Mucosa of stomach (tissue), 1 donor: ENCODE measurements around the gene MRPL41.
"Not testable (repeated sequence)": the region's sequence is repeated elsewhere in the genome, so short reads cannot be mapped to it uniquely, and the experiment has no call there.

Experiments used
- H3K27me3 ChIP-seq: one replicate; pipeline ENCODE4 v1.7.0; 2013; ENCODE audit warnings: mild to moderate bottlenecking, low read length; ENCODE audit not compliant: control insufficient read depth, insufficient read depth
- H3K36me3 ChIP-seq: one replicate; pipeline ENCODE4 v1.7.0; 2013; ENCODE audit warnings: low read length; ENCODE audit not compliant: control insufficient read depth, insufficient read depth
- H3K4me1 ChIP-seq: one replicate; pipeline ENCODE4 v1.7.0; 2013; ENCODE audit warnings: mild to moderate bottlenecking, low read length; ENCODE audit not compliant: control insufficient read depth, insufficient read depth
- H3K4me3 ChIP-seq: one replicate; pipeline ENCODE4 v1.7.0; 2013; ENCODE audit warnings: low read length
- H3K9ac ChIP-seq: one replicate; pipeline ENCODE4 v1.7.0; 2013; ENCODE audit warnings: mild to moderate bottlenecking, low read length, moderate library complexity
- H3K9me3 ChIP-seq: one replicate; pipeline ENCODE4 v1.7.0; 2013; ENCODE audit warnings: mild to moderate bottlenecking, low read length, moderate library complexity; ENCODE audit not compliant: control insufficient read depth
- donor health status: Pancreatic carcinoma.

Gene MRPL41

DNA sequence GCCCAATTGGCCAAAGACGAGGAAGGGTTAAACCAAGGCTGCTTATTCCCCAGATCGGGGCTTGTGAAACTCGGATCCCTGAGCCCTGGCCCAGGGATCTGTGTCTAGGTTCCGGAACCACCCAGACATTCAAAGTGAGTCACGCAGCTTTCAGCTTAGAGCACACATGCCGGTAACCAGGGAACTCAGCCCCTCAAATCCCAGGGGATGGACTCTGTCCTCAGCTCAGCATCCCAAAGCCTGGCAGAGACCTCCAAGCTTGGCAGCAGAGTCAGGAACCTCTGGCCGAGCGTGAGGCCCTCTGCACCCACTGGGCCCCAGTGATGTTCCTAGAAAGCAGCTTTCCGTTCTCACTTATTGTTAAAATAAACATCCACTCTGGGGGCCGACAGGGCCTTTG is 6.6 kb upstream of the MRPL41 start:
- Histone ChIP-seq H3K36me3 (no peaks in the 10 kb centered on the region), H3K27me3 (no peaks in the 10 kb centered on the region)

DNA sequence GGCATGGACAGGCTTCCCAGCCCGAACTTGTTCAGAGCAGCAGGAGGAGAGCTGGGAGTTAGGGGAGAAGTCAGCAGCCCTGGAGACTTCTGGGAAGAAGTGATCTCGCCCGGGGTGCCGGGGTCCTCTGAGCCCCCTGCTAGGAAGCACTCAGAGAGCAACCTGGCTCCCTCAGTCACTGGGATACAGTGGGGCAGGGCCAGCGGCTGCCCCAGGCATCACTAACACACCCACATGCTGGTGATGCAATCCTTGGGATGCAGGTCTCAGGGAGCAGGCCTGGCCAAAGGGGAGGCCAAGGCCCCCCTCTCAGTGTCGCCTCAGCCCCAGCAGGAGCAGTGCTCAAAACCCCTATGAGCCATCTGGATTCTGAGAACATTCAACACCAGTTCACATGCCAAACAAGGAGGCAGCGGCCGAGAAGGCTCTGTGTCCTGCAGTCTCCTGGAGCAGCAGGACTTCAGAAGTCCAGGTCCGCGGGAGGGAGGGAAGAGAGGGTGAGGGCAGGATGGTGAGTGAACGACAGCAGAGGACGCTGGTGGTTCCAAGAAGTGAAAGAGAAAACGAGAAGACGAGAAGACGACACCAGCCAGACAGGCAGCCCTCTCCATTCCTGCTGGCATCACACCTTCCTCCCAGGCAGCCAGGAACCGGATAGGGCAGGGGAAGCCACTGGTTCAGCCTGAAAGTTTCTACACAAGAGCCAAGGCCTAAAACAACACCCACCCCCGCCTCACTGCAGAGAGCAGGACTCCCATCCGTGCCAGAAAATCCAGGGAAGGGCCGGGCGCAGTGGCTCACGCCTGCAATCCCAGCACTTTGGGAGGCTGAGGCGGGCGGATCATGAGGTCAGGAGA is 3.8 kb upstream of the MRPL41 start:
- Histone ChIP-seq H3K9ac (no peak overlapping the region), H3K36me3 (no peaks in the 10 kb centered on the region), H3K9me3 (no peaks in the 10 kb centered on the region), H3K27me3 (no peaks in the 10 kb centered on the region), H3K4me1 (peaks cover 13% of the 10 kb centered on the region), H3K4me3 (no peak overlapping the region)

More for the DNA sequence above, 6.6 kb upstream of the MRPL41 start:
- Histone ChIP-seq H3K9me3 (no peaks in the 10 kb centered on the region), H3K4me3 (no peak overlapping the region), H3K9ac (no peak overlapping the region), H3K4me1 (peaks cover 4% of the 10 kb centered on the region)

DNA sequence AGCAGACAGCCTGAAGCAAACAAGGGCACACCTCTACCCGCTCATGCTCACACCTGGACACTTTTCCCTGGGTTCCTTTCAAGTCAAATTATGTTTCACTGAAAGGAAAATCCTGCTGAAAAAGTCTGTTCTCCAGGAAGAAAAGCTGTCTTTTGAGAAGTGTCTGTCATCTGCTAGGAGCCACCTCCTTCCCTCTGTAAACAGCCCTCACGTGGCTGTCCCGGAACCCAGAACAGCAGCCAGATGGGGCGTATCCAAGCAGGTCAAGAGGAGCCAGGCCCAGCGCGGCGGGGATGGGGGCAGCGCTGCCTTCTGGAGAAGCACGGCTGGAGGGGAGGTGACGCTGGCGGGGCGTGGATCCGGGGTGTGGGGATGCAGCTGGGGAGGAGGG is 1.5 kb upstream of the MRPL41 start, which contains the start of gene PNPLA7:
Gene PNPLA7 (minus strand): TSS at position 172 of the 391 bp plus-strand sequence. CDS start 205 bp downstream, outside the sequence.
- Histone ChIP-seq H3K4me3 (peak within 1 kb of the TSS; percentile 32), H3K9ac (peak within 1 kb of the TSS; percentile 59), H3K4me1 (peaks cover 13% of the 10 kb centered on the region), H3K9me3 (no peaks in the 10 kb centered on the region), H3K36me3 (no peaks in the 10 kb centered on the region), H3K27me3 (no peaks in the 10 kb centered on the region)

DNA sequence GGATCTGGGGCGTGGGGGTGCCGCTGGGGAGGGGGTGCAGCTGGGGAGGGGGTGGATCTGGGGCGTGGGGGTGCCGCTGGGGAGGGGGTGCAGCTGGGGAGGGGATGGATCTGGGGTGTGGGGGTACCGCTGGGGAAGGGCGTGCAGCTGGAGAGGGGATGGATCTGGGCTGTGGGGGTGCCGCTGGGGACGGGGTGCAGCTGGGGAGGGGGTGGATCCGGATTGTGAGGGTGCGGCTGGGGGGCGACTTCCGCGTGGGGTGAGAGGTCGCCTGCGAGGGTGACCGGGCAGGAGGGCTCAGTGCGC is 768 bp upstream of the MRPL41 start:
- H3K36me3 ChIP-seq, H3K27me3 ChIP-seq, H3K9me3 ChIP-seq, H3K4me3 ChIP-seq: not testable (repeated sequence)
- Histone ChIP-seq H3K4me1 (peaks cover 13% of the 10 kb centered on the region), H3K9ac (peak overlapping the region; percentile 59)

DNA sequence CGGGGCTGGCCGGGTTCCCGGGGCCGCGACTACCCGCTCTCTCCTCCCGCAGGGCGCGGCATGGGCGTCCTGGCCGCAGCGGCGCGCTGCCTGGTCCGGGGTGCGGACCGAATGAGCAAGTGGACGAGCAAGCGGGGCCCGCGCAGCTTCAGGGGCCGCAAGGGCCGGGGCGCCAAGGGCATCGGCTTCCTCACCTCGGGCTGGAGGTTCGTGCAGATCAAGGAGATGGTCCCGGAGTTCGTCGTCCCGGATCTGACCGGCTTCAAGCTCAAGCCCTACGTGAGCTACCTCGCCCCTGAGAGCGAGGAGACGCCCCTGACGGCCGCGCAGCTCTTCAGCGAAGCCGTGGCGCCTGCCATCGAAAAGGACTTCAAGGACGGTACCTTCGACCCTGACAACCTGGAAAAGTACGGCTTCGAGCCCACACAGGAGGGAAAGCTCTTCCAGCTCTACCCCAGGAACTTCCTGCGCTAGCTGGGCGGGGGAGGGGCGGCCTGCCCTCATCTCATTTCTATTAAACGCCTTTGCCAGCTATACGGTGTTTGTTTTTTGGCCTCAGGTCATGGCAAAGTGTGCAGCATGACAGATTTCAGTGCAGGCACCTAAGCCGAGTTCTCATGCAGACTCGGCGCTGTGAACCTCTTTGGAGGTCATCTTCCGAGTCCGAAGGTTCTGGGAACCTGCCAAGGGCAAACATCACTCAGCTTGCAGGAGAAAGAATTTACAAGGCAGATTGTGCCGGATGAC is 516 bp downstream of the MRPL41 start:
- H3K9me3 ChIP-seq, result no peaks in the 10 kb centered on the region
- peaks cover 13% of the 10 kb centered on the region for H3K4me1 ChIP-seq
- H3K9ac ChIP-seq, result peak overlapping the region; percentile 58

DNA sequence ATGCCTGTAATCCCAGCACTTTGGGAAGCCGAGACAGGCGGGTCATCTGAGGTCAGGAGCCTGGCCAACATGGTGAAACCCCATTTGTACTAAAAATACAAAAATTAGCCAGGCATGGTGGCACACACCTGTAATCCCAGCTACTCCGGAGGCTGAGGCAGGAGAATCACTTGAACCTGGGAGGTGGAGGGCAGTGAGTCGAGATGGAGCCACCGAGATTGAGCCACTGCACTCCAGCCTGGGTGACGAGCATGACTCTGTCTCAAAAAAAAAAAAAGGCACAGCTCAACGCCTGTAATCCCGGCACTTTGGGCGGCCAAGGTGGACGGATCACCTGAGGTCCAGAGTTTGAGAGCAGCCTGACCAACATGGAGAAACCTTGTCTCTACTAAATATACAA is 2.0 kb downstream of the MRPL41 start:
- H3K4me3 ChIP-seq, H3K9ac ChIP-seq, H3K9me3 ChIP-seq, H3K27me3 ChIP-seq, H3K36me3 ChIP-seq: not testable (repeated sequence)
- H3K4me1 ChIP-seq, result peaks cover 13% of the 10 kb centered on the region

More for the DNA sequence above, 516 bp downstream of the MRPL41 start:
- no peaks in the 10 kb centered on the region for H3K36me3 ChIP-seq
- no peaks in the 10 kb centered on the region for H3K27me3 ChIP-seq
- H3K4me3 ChIP-seq, result peak overlapping the region; percentile 60

DNA sequence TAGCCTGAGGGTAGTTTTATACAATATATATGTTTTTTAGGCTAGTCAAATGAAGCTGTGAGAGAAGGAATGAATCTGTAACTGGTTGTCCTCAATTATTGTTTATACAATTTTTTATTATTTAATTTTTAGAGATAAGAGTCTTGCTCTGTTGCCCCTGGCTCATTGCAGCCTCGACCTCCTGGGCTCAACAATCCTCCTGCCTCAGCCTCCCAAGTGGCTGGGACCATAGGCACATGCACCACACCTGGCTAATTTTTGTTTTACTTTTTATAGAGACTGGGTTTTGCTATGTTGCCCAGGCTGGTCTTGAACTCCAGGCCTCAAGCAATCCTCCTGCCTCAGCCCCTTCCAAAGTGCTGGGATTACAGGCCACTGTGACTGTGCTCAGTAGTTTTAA is 2.7 kb downstream of the MRPL41 start:
- H3K9ac ChIP-seq, result no peak overlapping the region
- H3K27me3 ChIP-seq, result no peaks in the 10 kb centered on the region
- no peak overlapping the region for H3K4me3 ChIP-seq
- no peaks in the 10 kb centered on the region for H3K36me3 ChIP-seq
- peaks cover 13% of the 10 kb centered on the region for H3K4me1 ChIP-seq
- H3K9me3 ChIP-seq, result no peaks in the 10 kb centered on the region

DNA sequence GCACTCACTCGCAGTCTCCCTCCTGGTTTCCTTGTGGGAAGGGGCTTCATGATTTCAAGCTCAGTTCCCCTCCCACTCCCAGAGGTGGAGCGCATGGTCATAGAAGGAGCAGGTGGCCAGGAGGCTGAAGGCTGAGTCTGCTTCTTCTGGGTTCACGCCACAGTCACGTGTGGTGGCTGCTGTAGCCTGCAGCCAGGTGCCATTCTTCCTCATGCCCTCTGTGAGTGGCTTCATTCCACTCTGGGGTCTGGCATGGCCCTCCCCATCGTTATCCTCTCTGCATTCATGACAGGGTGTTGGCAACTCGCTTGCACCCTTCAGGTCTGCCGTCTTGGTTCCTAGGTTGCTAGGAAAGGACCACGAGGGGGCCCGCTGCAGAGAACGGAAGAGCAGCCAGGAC is 3.5 kb downstream of the MRPL41 start:
- no peaks in the 10 kb centered on the region for H3K9me3 ChIP-seq
- H3K4me1 ChIP-seq, result peaks cover 8% of the 10 kb centered on the region
- no peak overlapping the region for H3K4me3 ChIP-seq
- no peaks in the 10 kb centered on the region for H3K27me3 ChIP-seq
- H3K9ac ChIP-seq, result no peak overlapping the region
- H3K36me3 ChIP-seq, result no peaks in the 10 kb centered on the region

DNA sequence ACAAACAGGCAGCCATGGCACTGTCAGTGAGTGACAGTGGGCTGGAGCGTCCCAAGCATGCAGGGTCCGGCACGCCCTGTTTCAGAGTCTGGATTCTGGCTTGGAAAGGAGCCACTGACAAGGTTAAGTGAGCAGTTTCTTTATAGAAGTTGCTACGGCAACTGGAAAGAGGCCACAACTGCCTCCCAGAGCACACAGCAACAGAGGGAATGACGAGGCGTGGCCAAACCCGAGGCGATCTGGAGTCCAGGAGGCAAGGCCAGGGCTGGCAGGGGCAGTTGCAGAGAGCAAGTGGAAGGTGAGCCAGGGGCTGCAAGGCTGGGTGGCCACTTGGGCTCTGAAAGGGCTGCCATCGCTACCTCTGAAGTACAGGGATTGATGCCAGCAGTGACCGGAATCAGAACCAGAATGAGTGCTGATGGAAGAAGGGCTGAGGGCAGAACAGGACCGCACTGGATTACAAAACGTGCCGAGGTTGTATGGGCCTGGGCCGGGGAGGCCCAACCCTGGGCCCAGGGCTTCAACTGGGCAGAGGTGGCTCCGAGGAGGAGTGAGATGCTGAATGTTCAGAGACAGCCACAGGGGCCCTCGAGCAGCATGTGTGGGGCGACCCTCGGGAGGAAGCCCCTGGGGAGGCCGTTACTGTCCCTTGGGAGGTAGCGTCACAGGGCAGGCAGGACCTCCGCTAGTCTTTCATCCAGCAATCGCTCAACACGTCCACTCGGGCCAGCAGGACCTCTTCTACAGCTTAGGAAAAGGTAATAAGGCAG is 4.6 kb downstream of the MRPL41 start:
- Histone ChIP-seq H3K9me3 (no peaks in the 10 kb centered on the region), H3K27me3 (no peaks in the 10 kb centered on the region), H3K36me3 (no peaks in the 10 kb centered on the region), H3K9ac (no peak overlapping the region), H3K4me3 (no peak overlapping the region), H3K4me1 (peaks cover 6% of the 10 kb centered on the region)

DNA sequence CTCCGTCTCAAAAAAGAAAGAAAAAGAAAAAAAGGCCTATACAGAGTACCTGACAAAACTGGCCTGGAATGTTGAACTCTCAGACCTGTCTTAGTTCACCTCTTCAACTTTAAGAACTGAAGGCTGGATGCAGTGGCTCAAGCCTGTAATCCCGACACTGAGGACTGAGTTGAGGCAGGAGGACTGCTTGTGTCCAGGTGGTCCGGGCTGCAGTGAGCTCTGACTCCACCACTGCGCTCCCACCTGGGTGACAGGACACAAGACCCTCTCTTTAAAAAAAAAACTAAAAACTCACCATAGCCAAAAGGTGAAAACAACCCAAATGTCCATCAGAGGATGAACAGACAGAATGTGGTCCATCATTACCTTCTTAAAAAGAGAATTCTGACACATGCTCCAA is 6.4 kb downstream of the MRPL41 start:
- Histone ChIP-seq H3K9ac (no peak overlapping the region), H3K4me3 (no peak overlapping the region), H3K36me3 (no peaks in the 10 kb centered on the region), H3K9me3 (no peaks in the 10 kb centered on the region), H3K4me1 (no peaks in the 10 kb centered on the region), H3K27me3 (no peaks in the 10 kb centered on the region)

DNA sequence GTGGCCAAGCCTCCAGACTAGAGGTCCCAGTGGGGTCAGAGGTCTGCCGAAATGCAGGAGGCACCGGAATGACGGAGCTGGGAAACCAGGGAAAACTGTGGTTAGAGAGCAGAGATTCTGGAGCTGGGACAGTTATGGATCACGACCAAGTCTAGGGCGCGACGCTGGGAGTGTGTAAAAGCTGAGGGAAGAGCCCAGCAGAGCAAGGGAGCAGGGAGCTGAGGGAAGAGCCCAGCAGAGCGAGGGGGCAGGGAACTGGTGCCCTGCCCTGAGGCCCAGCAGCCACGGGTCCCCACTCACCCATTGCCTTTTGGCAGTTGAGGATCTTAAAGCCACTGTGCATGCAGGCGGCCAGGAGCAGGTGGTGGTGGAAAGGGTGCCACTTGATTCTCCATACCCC is 12.5 kb downstream of the MRPL41 start:
- Histone ChIP-seq H3K9me3 (no peaks in the 10 kb centered on the region), H3K4me1 (no peaks in the 10 kb centered on the region), H3K36me3 (no peaks in the 10 kb centered on the region), H3K4me3 (no peak overlapping the region), H3K9ac (no peak overlapping the region), H3K27me3 (no peaks in the 10 kb centered on the region)
